Neural progenitor cell (in vitro differentiated cells): ENCODE results near the gene VAV1.

Experiments used
- CTCF ChIP-seq: fragments of 200-600 bp; sonication (generic); IDR thresholded peaks from 2 replicates; pipeline ENCODE4 v1.5.1; 2017; ENCODE audit warnings: antibody characterized with exemption, mild to moderate bottlenecking
- EZH2 ChIP-seq: fragments of 200-600 bp; sonication (generic); IDR thresholded peaks from 2 replicates; pipeline ENCODE4 v1.6.1; 2017; ENCODE audit warnings: antibody characterized with exemption, mild to moderate bottlenecking, moderate library complexity
- EZH2phosphoT487 ChIP-seq: fragments of 200-600 bp; sonication (generic); IDR thresholded peaks from 2 replicates; pipeline ENCODE4 v1.6.1; 2017; ENCODE audit warnings: antibody characterized with exemption

- TF ChIP-seq CTCF, result no peak
- no peak for TF ChIP-seq EZH2
- TF ChIP-seq EZH2phosphoT487, result no peak
Measured at GRCh38 chr19:6773323-6773931, 919 bp downstream of the VAV1 start.
